Measurements from ENCODE around the gene CLIC2.
"Not testable (repeated sequence)": the region's sequence is repeated elsewhere in the genome, so short reads cannot be mapped to it uniquely, and the experiment has no call there.

The CLIC2 gene

GRCh38 chrX:155334486-155335336 is at the start of gene CLIC2:
Gene CLIC2, minus strand, starts transcription at chrX:155334614. Its CDS starts 187 bp downstream, at chrX:155334427.
- DNase-seq (ENCODE audit: low spot score): peak; percentile 92

- not testable (repeated sequence) for DNase-seq (ENCODE audit: low spot score)
These were observed 48.1 kb upstream of the CLIC2 start for GRCh38 chrX:155382529-155382967.

GRCh38 chrX:155381843-155382528 is 47.6 kb upstream of the CLIC2 start, which contains the start of gene F8A2:
Gene F8A2, plus strand, starts transcription at chrX:155382095. Its CDS starts 20 bp downstream, at chrX:155382115.
- not testable (repeated sequence) for DNase-seq (ENCODE audit: low spot score)

GRCh38 chrX:155379802-155380201 is 45.4 kb upstream of the CLIC2 start:
- DNase-seq (ENCODE audit: low spot score): not testable (repeated sequence)

- DNase-seq (ENCODE audit: low spot score): not testable (repeated sequence)
These were observed 39.5 kb upstream of the CLIC2 start for GRCh38 chrX:155373777-155374458.

- DNase-seq (ENCODE audit: low spot score): not testable (repeated sequence)
These were observed 29.3 kb upstream of the CLIC2 start for GRCh38 chrX:155363712-155364111.

- DNase-seq (ENCODE audit: low spot score): not testable (repeated sequence)
These were observed 15.0 kb upstream of the CLIC2 start for GRCh38 chrX:155349448-155349847.

- not testable (repeated sequence) for DNase-seq (ENCODE audit: low spot score)
These were observed 11.3 kb upstream of the CLIC2 start for GRCh38 chrX:155345689-155346088.

- DNase-seq (ENCODE audit: low spot score): peak; percentile 24
These were observed 911 bp upstream of the CLIC2 start for GRCh38 chrX:155335337-155335712.

- peak; percentile 61 for DNase-seq (ENCODE audit: low spot score)
These were observed 792 bp downstream of the CLIC2 start for GRCh38 chrX:155333544-155334100.

- DNase-seq (ENCODE audit: low spot score): no peak
These were observed 3.4 kb downstream of the CLIC2 start for GRCh38 chrX:155330992-155331391.

- no peak for DNase-seq (ENCODE audit: low spot score)
These were observed 5.1 kb downstream of the CLIC2 start for GRCh38 chrX:155329293-155329692.

- DNase-seq (ENCODE audit: low spot score): no peak
These were observed 7.8 kb downstream of the CLIC2 start for GRCh38 chrX:155326610-155327009.

GRCh38 chrX:155314260-155314659 is 20.2 kb downstream of the CLIC2 start:
- peak; percentile 46 for DNase-seq (ENCODE audit: low spot score)

GRCh38 chrX:155313766-155314165 is 20.6 kb downstream of the CLIC2 start:
- no peak for DNase-seq (ENCODE audit: low spot score)

- no peak for DNase-seq (ENCODE audit: low spot score)
These were observed 40.6 kb downstream of the CLIC2 start for GRCh38 chrX:155293771-155294170.

GRCh38 chrX:155279873-155280272 is 54.5 kb downstream of the CLIC2 start:
- DNase-seq (ENCODE audit: low spot score): no peak

- DNase-seq (ENCODE audit: low spot score): no peak
These were observed 63.4 kb downstream of the CLIC2 start for GRCh38 chrX:155270969-155271368.

GRCh38 chrX:155267995-155268394 is 66.4 kb downstream of the CLIC2 start:
- DNase-seq (ENCODE audit: low spot score): not testable (repeated sequence)

- DNase-seq (ENCODE audit: low spot score): no peak
These were observed 68.0 kb downstream of the CLIC2 start for GRCh38 chrX:155266439-155266838.

GRCh38 chrX:155263854-155264628 is 70.4 kb downstream of the CLIC2 start, which contains the start of gene RAB39B:
Gene RAB39B, minus strand, starts transcription at chrX:155264491. Its CDS starts 203 bp downstream, at chrX:155264288.
- peak; percentile 69 for DNase-seq (ENCODE audit: low spot score)

All from hematopoietic multipotent progenitor cell treated with erythropoietin and hydrocortisone succinate and interleukin-3 and kit ligand, for 17 days (in vitro differentiated cells).